PC-9 (cell line): ENCODE data around the gene SLC25A26.

Source experiments
- EZH2 ChIP-seq: fragments of 200-600 bp; sonication (generic); IDR thresholded peaks from 2 replicates; pipeline ENCODE4 v1.8.0; 2017; ENCODE audit warnings: antibody characterized with exemption, low read depth
- TF ChIP-seq, protein P1 (sequence below): fragments of 200-600 bp; sonication (generic); conservative IDR thresholded peaks from 2 replicates; pipeline ENCODE4 v1.6.1; 2017; ENCODE audit warnings: mixed run types, antibody characterized with exemption, mild to moderate bottlenecking, moderate library complexity

DNA sequence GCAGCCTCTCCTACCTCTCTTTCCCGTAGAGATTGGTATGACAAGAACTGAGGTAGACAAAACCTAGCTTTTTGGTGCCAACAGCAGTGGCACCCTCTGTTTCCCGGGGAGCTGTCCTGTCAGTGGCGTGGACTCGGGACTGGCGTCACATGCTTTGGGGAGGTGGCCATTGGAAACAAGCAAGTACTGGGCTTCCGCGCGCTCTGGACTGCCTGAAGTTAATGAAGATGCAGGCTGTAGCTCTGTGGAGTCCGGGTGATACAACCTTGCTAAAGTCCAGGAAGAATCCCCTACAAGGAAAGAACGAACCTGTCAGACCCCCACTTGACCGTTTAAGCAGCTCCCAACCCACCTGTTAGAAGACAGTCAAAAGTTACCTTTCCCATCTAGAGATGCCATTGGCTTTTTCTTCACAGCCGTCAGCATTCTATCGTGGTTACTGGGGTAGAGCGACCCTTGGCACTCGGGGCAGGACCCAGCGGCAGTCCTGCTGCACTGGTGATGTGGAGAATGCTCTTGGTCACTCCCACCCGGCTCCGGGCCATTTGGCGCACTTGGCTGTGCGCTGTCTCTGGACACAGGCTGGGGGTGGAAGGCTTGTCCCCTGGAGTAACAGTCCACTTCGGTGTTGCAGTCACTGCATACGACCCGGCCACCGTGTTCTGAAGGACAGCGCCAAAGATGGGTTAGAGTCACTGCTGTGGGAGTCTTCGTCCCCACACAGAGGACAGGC is 159.6 kb downstream of the SLC25A26 start:
- TF ChIP-seq, protein P1, sequence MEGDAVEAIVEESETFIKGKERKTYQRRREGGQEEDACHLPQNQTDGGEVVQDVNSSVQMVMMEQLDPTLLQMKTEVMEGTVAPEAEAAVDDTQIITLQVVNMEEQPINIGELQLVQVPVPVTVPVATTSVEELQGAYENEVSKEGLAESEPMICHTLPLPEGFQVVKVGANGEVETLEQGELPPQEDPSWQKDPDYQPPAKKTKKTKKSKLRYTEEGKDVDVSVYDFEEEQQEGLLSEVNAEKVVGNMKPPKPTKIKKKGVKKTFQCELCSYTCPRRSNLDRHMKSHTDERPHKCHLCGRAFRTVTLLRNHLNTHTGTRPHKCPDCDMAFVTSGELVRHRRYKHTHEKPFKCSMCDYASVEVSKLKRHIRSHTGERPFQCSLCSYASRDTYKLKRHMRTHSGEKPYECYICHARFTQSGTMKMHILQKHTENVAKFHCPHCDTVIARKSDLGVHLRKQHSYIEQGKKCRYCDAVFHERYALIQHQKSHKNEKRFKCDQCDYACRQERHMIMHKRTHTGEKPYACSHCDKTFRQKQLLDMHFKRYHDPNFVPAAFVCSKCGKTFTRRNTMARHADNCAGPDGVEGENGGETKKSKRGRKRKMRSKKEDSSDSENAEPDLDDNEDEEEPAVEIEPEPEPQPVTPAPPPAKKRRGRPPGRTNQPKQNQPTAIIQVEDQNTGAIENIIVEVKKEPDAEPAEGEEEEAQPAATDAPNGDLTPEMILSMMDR = no peak
- TF ChIP-seq EZH2 = no peak
